ENCODE measurements around the gene COPS7A.

DNA sequence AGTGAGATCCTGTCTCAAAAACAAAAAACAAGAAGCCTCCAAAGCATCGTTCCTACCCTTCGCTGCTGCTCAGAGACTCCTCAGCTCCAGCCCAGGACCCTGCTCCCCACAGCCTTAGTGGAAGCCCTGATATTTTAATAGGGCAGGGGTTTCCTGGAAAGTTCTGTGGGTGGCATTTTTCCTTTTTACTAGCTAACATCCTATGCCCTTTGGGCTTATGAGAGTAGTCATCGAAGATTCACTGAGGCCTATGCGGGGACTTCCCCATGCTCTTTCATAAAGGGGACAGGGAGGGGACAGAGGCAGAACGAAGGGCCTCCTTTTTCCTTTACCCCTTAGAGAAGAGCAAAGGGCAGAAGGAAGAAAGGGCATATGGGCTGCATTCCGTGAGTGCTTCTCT, 56.7 kb downstream of the COPS7A start:
- no peak for TF ChIP-seq EP300 (IDR thresholded peaks at IDR 0.05)
- TF ChIP-seq, protein P1, sequence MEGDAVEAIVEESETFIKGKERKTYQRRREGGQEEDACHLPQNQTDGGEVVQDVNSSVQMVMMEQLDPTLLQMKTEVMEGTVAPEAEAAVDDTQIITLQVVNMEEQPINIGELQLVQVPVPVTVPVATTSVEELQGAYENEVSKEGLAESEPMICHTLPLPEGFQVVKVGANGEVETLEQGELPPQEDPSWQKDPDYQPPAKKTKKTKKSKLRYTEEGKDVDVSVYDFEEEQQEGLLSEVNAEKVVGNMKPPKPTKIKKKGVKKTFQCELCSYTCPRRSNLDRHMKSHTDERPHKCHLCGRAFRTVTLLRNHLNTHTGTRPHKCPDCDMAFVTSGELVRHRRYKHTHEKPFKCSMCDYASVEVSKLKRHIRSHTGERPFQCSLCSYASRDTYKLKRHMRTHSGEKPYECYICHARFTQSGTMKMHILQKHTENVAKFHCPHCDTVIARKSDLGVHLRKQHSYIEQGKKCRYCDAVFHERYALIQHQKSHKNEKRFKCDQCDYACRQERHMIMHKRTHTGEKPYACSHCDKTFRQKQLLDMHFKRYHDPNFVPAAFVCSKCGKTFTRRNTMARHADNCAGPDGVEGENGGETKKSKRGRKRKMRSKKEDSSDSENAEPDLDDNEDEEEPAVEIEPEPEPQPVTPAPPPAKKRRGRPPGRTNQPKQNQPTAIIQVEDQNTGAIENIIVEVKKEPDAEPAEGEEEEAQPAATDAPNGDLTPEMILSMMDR (IDR thresholded peaks at IDR 0.05), result no peak
- no peak for TF ChIP-seq POLR2A (IDR thresholded peaks at IDR 0.05)
